Gastroesophageal sphincter (tissue), 4 donors: Measurements from ENCODE around the gene PCDHGA12. TPM values are rescaled to one million over a fixed set of nuclear protein-coding genes. Genes with fewer than 3 reads are reported as not detected.
"Not testable (repeated sequence)": the region's sequence is repeated elsewhere in the genome, so short reads cannot be mapped to it uniquely, and the experiment has no call there.

Source experiments
- ATAC-seq: fragments of 150-250 bp; one replicate; pipeline ENCODE4 v1.9.1; 2016; ENCODE audit warnings: mild to moderate bottlenecking, moderate library complexity
- H3K27ac ChIP-seq, 4 donors: fragments of 200-600 bp; sonication (generic) in 3 of 4; 1 replicate in 3 of 4; 2 replicates in 1 of 4; pipeline ENCODE4 v1.5.1; 2016 to 2019
- H3K27me3 ChIP-seq: fragments of 200-600 bp; sonication (generic); one replicate; pipeline ENCODE4 v1.5.1; 2019
- H3K36me3 ChIP-seq, 2 donors: fragments of 200-600 bp; sonication (generic); one replicate each; pipeline ENCODE4 v1.5.1; 2019; ENCODE audit warnings: control low read depth in 1 of 2
- H3K4me1 ChIP-seq, 3 donors: fragments of 200-600 bp; sonication (generic); 1 replicate in 2 of 3; 2 replicates in 1 of 3; pipeline ENCODE4 v1.5.1; 2016 to 2019; ENCODE audit warnings: control low read depth in 2 of 3
- H3K4me3 ChIP-seq, 2 donors: fragments of 200-600 bp; sonication (generic); one replicate each; pipeline ENCODE4 v1.5.1; 2019; ENCODE audit warnings: mild to moderate bottlenecking in 1 of 2, moderate library complexity in 1 of 2
- H3K9me3 ChIP-seq, 3 donors: fragments of 200-600 bp; sonication (generic); one replicate each; pipeline ENCODE4 v1.5.1; 2017 to 2019; ENCODE audit warnings: control low read depth in 2 of 3
- EP300 ChIP-seq: sonication (generic); formaldehyde crosslinking; IDR thresholded peaks from one replicate; pipeline ENCODE4 v1.6.1; 2017; ENCODE audit warnings: antibody characterized with exemption, mild to moderate bottlenecking
- POLR2A ChIP-seq, 2 donors: fragments of 450-650 bp; IDR thresholded peaks; one replicate each; pipeline ENCODE4 v1.6.1; 2017; ENCODE audit warnings: antibody characterized with exemption in 2 of 2, mild to moderate bottlenecking in 2 of 2, moderate library complexity in 1 of 2
- POLR2AphosphoS5 ChIP-seq: sonication (generic); formaldehyde crosslinking; IDR thresholded peaks from one replicate; pipeline ENCODE4 v1.6.1; 2017; ENCODE audit warnings: antibody characterized with exemption
- WGBS, 2 donors: methylation state at CpG; one replicate each; pipeline ENCODE4 v1.1.5; 2018; ENCODE audit warnings: low coverage in 1 of 2; 5-methylcytosine and 5-hydroxymethylcytosine counted together
- total RNA-seq, 4 donors: library from RNA; depleted of rRNA; stranded (reverse); fragments of >200 nt; gene quantifications; one replicate each; pipeline ENCODE4 v1.1.0, GENCODE V29; 2016
- TF ChIP-seq, protein P1 (sequence below), 4 experiments: fragments of 200-600 bp in 2 of 4; fragments of 450-650 bp in 2 of 4; sonication (generic) in 1 of 4; IDR thresholded peaks; one replicate each; pipeline ENCODE4 v1.5.1; 2017 to 2019; ENCODE audit warnings: antibody characterized with exemption in 4 of 4, mild to moderate bottlenecking in 2 of 4, moderate library complexity in 2 of 4

Gene PCDHGA12
- total RNA-seq, 4 donors from 2014 or later: 5.3 to 15.4 (median 9.8) TPM

- H3K4me1 ChIP-seq: peaks cover 0 to 23% (median 0%) of the 10 kb centered on the region in 3 donors
- ATAC-seq: no peak
- no peak overlapping the region for H3K27ac ChIP-seq
- H3K36me3 ChIP-seq: peaks cover 0 to 35% of the 10 kb centered on the region in 2 donors
- 40% methylated on average over 1 of the region's 42 CpGs; no CpG with 5 or more reads in 1 of the 2 donors for WGBS, 2 donors
- H3K9me3 ChIP-seq: peaks cover 0 to 99% (median 22%) of the 10 kb centered on the region in 3 donors
- no peak overlapping the region for H3K4me3 ChIP-seq
- TF ChIP-seq, protein P1, sequence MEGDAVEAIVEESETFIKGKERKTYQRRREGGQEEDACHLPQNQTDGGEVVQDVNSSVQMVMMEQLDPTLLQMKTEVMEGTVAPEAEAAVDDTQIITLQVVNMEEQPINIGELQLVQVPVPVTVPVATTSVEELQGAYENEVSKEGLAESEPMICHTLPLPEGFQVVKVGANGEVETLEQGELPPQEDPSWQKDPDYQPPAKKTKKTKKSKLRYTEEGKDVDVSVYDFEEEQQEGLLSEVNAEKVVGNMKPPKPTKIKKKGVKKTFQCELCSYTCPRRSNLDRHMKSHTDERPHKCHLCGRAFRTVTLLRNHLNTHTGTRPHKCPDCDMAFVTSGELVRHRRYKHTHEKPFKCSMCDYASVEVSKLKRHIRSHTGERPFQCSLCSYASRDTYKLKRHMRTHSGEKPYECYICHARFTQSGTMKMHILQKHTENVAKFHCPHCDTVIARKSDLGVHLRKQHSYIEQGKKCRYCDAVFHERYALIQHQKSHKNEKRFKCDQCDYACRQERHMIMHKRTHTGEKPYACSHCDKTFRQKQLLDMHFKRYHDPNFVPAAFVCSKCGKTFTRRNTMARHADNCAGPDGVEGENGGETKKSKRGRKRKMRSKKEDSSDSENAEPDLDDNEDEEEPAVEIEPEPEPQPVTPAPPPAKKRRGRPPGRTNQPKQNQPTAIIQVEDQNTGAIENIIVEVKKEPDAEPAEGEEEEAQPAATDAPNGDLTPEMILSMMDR (IDR thresholded peaks at IDR 0.05): no peak
- TF ChIP-seq EP300: no peak
- no peak for TF ChIP-seq POLR2AphosphoS5
- no peak for TF ChIP-seq POLR2A (IDR thresholded peaks at IDR 0.05)
- H3K27me3 ChIP-seq: no peaks in the 10 kb centered on the region
These were observed 7.5 kb upstream of the PCDHGA12 start for GRCh38 chr5:141422742-141423291.

DNA sequence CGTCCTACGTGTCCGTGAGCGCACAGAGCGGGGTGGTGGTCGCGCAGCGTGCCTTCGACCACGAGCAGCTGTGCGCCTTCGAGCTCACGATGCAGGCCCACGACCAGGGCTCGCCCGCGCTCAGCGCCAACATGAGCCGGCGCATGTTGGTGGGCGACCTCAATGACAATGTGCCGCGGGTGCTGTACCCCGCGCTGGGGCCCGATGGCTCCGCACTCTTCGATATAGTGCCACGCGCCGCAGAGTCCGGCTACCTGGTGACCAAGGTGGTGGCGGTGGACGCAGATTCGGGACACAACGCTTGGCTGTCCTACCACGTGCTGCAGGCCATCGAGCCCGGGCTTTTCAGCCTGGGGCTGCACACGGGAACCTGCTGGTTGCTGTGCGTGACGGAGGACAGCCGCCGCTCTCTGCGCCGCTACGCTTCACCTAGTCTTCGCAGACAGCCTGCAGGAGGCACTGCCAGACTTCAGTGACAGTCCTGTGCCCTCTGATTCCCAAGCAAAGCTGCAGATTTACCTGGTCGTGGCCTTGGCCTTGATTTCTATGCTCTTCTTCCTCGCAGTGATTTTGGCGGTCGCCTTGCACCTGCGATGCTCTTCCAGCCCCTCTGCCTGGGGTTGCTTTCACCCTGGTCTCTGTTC is 2.4 kb upstream of the PCDHGA12 start:
- peaks cover 0 to 14% (median 0%) of the 10 kb centered on the region in 3 donors for H3K4me1 ChIP-seq
- ATAC-seq: no peak
- no peak overlapping the region for H3K4me3 ChIP-seq
- 38 to 40% methylated on average over 1 to 5 of the region's 53 CpGs for WGBS, 2 donors
- TF ChIP-seq EP300: no peak
- TF ChIP-seq, protein P1 (IDR thresholded peaks at IDR 0.05): no peak
- no peak for TF ChIP-seq POLR2AphosphoS5
- TF ChIP-seq POLR2A (IDR thresholded peaks at IDR 0.05): no peak
- no peaks in the 10 kb centered on the region for H3K27me3 ChIP-seq
- peaks cover 0 to 99% (median 25%) of the 10 kb centered on the region in 3 donors for H3K9me3 ChIP-seq
- H3K27ac ChIP-seq: no peak overlapping the region
- peaks cover 0 to 32% of the 10 kb centered on the region in 2 donors for H3K36me3 ChIP-seq

GRCh38 chr5:141431286-141431685 is 979 bp downstream of the PCDHGA12 start:
- no peak for TF ChIP-seq POLR2A (IDR thresholded peaks at IDR 0.05)
- TF ChIP-seq, protein P1 (IDR thresholded peaks at IDR 0.05): no peak
- Histone ChIP-seq H3K9me3 (peaks cover 0 to 100% (median 25%) of the 10 kb centered on the region in 3 donors), H3K4me3 (peak overlapping the region in 1 of 2 donors; percentile 46), H3K27me3 (no peaks in the 10 kb centered on the region), H3K4me1 (peaks cover 0 to 14% (median 0%) of the 10 kb centered on the region in 3 donors), H3K36me3 (peaks cover 0 to 19% of the 10 kb centered on the region in 2 donors), H3K27ac (peak overlapping the region in 2 of 4 donors; percentile 44 to 45)
- WGBS, 2 donors: 3% methylated on average over 5 of the region's 37 CpGs; no CpG with 5 or more reads in 1 of the 2 donors
- ATAC-seq: no peak

- H3K27me3 ChIP-seq, H3K4me3 ChIP-seq, H3K27ac ChIP-seq, ATAC-seq, H3K36me3 ChIP-seq: not testable (repeated sequence)
- peaks cover 0 to 100% (median 17%) of the 10 kb centered on the region in 3 donors for H3K9me3 ChIP-seq
- WGBS, 2 donors: no CpG with 5 or more reads among the region's 38 CpGs
- H3K4me1 ChIP-seq: peaks cover 0 to 14% (median 0%) of the 10 kb centered on the region in 3 donors
These were observed 2.0 kb downstream of the PCDHGA12 start for GRCh38 chr5:141432308-141432707.

DNA sequence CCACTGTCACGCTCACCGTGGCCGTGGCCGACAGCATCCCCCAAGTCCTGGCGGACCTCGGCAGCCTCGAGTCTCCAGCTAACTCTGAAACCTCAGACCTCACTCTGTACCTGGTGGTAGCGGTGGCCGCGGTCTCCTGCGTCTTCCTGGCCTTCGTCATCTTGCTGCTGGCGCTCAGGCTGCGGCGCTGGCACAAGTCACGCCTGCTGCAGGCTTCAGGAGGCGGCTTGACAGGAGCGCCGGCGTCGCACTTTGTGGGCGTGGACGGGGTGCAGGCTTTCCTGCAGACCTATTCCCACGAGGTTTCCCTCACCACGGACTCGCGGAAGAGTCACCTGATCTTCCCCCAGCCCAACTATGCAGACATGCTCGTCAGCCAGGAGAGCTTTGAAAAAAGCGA is 2.4 kb downstream of the PCDHGA12 start:
- not testable (repeated sequence) for ATAC-seq, H3K27ac ChIP-seq, H3K4me3 ChIP-seq, H3K27me3 ChIP-seq, H3K36me3 ChIP-seq
- WGBS, 2 donors: 13% methylated on average over 8 of the region's 29 CpGs; no CpG with 5 or more reads in 1 of the 2 donors
- Histone ChIP-seq H3K9me3 (peaks cover 0 to 100% (median 16%) of the 10 kb centered on the region in 3 donors), H3K4me1 (peaks cover 0 to 14% (median 0%) of the 10 kb centered on the region in 3 donors)

GRCh38 chr5:141434006-141434405 is 3.7 kb downstream of the PCDHGA12 start:
- Histone ChIP-seq H3K9me3 (peaks cover 0 to 98% (median 11%) of the 10 kb centered on the region in 3 donors), H3K27me3 (no peaks in the 10 kb centered on the region), H3K4me3 (no peak overlapping the region), H3K27ac (no peak overlapping the region), H3K4me1 (peaks cover 0 to 14% (median 0%) of the 10 kb centered on the region in 3 donors), H3K36me3 (peaks cover 0 to 4% of the 10 kb centered on the region in 2 donors)
- ATAC-seq: no peak
- TF ChIP-seq, protein P1 (IDR thresholded peaks at IDR 0.05): no peak
- no peak for TF ChIP-seq EP300
- no peak for TF ChIP-seq POLR2A (IDR thresholded peaks at IDR 0.05)
- no peak for TF ChIP-seq POLR2AphosphoS5
- WGBS, 2 donors: 52 to 56% methylated on average over 2 of the region's 2 CpGs
